ENCODE measurements around the gene UGT1A5. TPM values are rescaled to one million over a fixed set of nuclear protein-coding genes. Genes with fewer than 3 reads are reported as not detected.

The UGT1A5 gene
- total RNA-seq, 4 donors from 2014 or later = 0.56 to 3.2 (median 1.2) TPM

- 79% methylated on average over 4 of the region's 4 CpGs for WGBS
- no peak for TF ChIP-seq EP300 (IDR thresholded peaks at IDR 0.05)
- TF ChIP-seq CTCF (IDR thresholded peaks at IDR 0.05) = no peak
- TF ChIP-seq POLR2A (IDR thresholded peaks at IDR 0.05) = no peak
- TF ChIP-seq POLR2AphosphoS5 (IDR thresholded peaks at IDR 0.05) = no peak
- no peaks in the 10 kb centered on the region for H3K9me3 ChIP-seq
- H3K27me3 ChIP-seq = no peaks in the 10 kb centered on the region
- H3K4me3 ChIP-seq = no peak overlapping the region
- no peaks in the 10 kb centered on the region for H3K36me3 ChIP-seq
- no peaks in the 10 kb centered on the region for H3K4me1 ChIP-seq
- DNase-seq (ENCODE audit: low spot score in 2 of 2) = no peak
- no peak overlapping the region for H3K27ac ChIP-seq
Measured at GRCh38 chr2:233766416-233766815, 53.7 kb downstream of the UGT1A5 start.

- Histone ChIP-seq H3K27ac (no peak overlapping the region), H3K4me3 (no peak overlapping the region), H3K9me3 (no peaks in the 10 kb centered on the region), H3K4me1 (no peaks in the 10 kb centered on the region), H3K27me3 (peaks cover 3% of the 10 kb centered on the region), H3K36me3 (no peaks in the 10 kb centered on the region)
- no peak for DNase-seq (ENCODE audit: low spot score in 2 of 2)
- TF ChIP-seq POLR2A (IDR thresholded peaks at IDR 0.05) (no peak), EP300 (IDR thresholded peaks at IDR 0.05) (no peak), POLR2AphosphoS5 (IDR thresholded peaks at IDR 0.05) (no peak), CTCF (IDR thresholded peaks at IDR 0.05) (no peak)
- 89% methylated on average over 4 of the region's 4 CpGs for WGBS
Measured at GRCh38 chr2:233768076-233768475, 55.4 kb downstream of the UGT1A5 start.

DNA sequence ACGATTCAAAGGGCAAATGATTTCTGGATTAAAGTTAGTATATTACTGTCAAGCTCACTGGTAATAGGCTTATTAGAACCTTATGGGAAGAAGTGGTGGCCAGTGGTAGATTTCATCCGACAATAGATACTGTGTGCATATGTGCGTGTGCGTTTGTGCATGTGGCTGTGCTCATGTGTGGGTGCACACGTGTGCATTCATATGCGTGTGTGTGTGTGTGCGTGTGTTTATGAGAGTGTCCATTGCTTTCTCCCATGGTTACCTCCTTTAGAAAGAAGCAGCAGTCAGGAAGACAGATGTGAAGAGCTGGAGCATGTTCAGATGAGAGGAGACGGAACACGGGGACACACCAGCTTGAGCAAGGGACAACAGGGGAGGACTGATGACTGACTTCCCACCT lies 56.6 kb downstream of the UGT1A5 start:
- 75% methylated on average over 9 of the region's 9 CpGs for WGBS
- no peaks in the 10 kb centered on the region for H3K9me3 ChIP-seq
- H3K36me3 ChIP-seq = no peaks in the 10 kb centered on the region
- peaks cover 3% of the 10 kb centered on the region for H3K27me3 ChIP-seq
- H3K4me3 ChIP-seq = no peak overlapping the region
- H3K4me1 ChIP-seq = no peaks in the 10 kb centered on the region
- DNase-seq (ENCODE audit: low spot score in 2 of 2) = no peak
- TF ChIP-seq CTCF (IDR thresholded peaks at IDR 0.05) = no peak
- no peak for TF ChIP-seq EP300 (IDR thresholded peaks at IDR 0.05)
- TF ChIP-seq POLR2A (IDR thresholded peaks at IDR 0.05) = no peak
- TF ChIP-seq POLR2AphosphoS5 (IDR thresholded peaks at IDR 0.05) = no peak
- H3K27ac ChIP-seq = no peak overlapping the region

GRCh38 chr2:233772153-233772552 lies 59.4 kb downstream of the UGT1A5 start:
- Histone ChIP-seq H3K27ac (no peak overlapping the region), H3K4me1 (no peaks in the 10 kb centered on the region), H3K27me3 (peaks cover 3% of the 10 kb centered on the region), H3K4me3 (no peak overlapping the region), H3K36me3 (no peaks in the 10 kb centered on the region), H3K9me3 (no peaks in the 10 kb centered on the region)
- TF ChIP-seq POLR2A (IDR thresholded peaks at IDR 0.05) (no peak), POLR2AphosphoS5 (IDR thresholded peaks at IDR 0.05) (no peak), CTCF (IDR thresholded peaks at IDR 0.05) (no peak), EP300 (IDR thresholded peaks at IDR 0.05) (no peak)
- DNase-seq (ENCODE audit: low spot score in 2 of 2) = no peak
- 94% methylated on average over 16 of the region's 16 CpGs for WGBS

- 71% methylated on average over 5 of the region's 5 CpGs for WGBS
- no peaks in the 10 kb centered on the region for H3K36me3 ChIP-seq
- TF ChIP-seq EP300 (IDR thresholded peaks at IDR 0.05) (no peak), CTCF (IDR thresholded peaks at IDR 0.05) (no peak), POLR2AphosphoS5 (IDR thresholded peaks at IDR 0.05) (no peak), POLR2A (IDR thresholded peaks at IDR 0.05) (no peak)
- H3K9me3 ChIP-seq = no peaks in the 10 kb centered on the region
- no peak for DNase-seq (ENCODE audit: low spot score in 2 of 2)
- no peak overlapping the region for H3K4me3 ChIP-seq
- H3K4me1 ChIP-seq = no peaks in the 10 kb centered on the region
- H3K27ac ChIP-seq = no peak overlapping the region
- H3K27me3 ChIP-seq = peaks cover 3% of the 10 kb centered on the region
Measured at GRCh38 chr2:233772583-233772982, 59.9 kb downstream of the UGT1A5 start.

Data from suprapubic skin (tissue), 4 donors.